GM12891 (cell line): ENCODE measurements around the gene GALR3.
A peak's percentile ranks its signal among the peaks of the same experiment; 100 is the strongest.

Source experiments
- POLR2A ChIP-seq: IDR thresholded peaks from 2 replicates; pipeline ENCODE4 v1.6.1; 2011; ENCODE audit warnings: low read depth, low read length, control low read depth
- SPI1 ChIP-seq: IDR thresholded peaks from 2 replicates; pipeline ENCODE4 v1.6.1; 2011; ENCODE audit warnings: low read depth, low read length, control low read depth

DNA sequence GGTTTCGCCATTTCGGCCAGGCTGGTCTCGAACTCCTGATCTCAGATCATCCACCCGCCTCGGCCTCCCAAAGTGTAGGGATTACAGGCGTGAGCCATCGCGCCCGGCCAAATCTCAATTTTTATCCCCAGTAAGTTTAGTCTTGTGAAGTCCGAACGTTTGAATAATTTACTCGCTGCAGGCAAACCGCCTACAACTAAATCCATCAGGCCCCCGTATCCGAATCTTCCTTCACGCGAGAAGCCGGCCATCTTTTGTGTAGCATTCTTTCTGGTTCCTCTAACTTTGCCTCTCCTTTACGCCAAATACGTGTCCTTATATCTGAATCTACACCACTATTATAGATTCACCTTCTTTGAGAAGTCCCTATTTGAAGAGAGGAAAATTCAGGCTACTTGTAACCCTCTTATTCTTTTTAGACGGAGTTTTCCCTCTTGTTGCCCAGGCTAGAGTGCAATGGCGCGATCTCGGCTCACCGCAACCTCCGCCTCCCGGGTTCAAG, 25.5 kb downstream of the GALR3 start:
- no peak for TF ChIP-seq SPI1
- TF ChIP-seq POLR2A, result 0 out of 2 replicates have a peak, but pooled peaks have one; percentile 16
